Measurements from ENCODE around the gene COMT. TPM values are rescaled to one million over a fixed set of nuclear protein-coding genes. Genes with fewer than 3 reads are reported as not detected.

The COMT gene
- total RNA-seq, 1 experiment from 2014 or later: 196 TPM

DNA sequence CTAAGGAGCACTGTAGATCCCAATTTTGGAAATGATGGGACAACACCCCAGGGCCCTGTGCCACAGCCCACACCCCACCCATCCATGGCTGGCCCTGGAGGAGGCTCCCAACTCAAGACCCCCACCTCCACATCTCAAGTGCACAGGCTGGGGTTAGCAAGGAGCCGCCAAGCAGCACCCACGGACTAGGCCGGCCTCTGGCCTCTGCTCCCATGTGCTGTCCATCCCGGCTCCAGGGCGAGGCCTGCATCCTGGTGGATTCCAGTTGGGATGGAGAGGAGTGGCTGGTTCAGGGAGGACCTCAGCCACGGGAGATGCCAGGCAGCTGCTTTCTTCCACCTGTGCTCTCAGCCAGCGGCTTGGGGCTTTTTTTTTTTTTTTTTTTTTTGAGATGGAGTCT, 43.4 kb upstream of the COMT start:
- intact Hi-C loops (cut with micrococcal nuclease): no loop called here
- no peaks in the 10 kb centered on the region for H3K27me3 Mint-ChIP-seq (ENCODE audit: insufficient read depth, unreplicated experiment)
- no TSS peak for BruUV-seq (replicated peaks)
- TF ChIP-seq, protein P1, sequence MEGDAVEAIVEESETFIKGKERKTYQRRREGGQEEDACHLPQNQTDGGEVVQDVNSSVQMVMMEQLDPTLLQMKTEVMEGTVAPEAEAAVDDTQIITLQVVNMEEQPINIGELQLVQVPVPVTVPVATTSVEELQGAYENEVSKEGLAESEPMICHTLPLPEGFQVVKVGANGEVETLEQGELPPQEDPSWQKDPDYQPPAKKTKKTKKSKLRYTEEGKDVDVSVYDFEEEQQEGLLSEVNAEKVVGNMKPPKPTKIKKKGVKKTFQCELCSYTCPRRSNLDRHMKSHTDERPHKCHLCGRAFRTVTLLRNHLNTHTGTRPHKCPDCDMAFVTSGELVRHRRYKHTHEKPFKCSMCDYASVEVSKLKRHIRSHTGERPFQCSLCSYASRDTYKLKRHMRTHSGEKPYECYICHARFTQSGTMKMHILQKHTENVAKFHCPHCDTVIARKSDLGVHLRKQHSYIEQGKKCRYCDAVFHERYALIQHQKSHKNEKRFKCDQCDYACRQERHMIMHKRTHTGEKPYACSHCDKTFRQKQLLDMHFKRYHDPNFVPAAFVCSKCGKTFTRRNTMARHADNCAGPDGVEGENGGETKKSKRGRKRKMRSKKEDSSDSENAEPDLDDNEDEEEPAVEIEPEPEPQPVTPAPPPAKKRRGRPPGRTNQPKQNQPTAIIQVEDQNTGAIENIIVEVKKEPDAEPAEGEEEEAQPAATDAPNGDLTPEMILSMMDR (IDR thresholded peaks at IDR 0.05; ENCODE audit: unreplicated experiment): no peak
- CTCF ChIA-PET: interaction anchor here (0.6 to 2.1 kb wide), 3 partner anchors 12 to 169 kb away, joined by 3 to 10 read pairs (median 5); no protein-coding TSS in a partner anchor
- H3K27ac Mint-ChIP-seq (ENCODE audit: low read depth, unreplicated experiment): no peak overlapping the region
- H3K4me1 Mint-ChIP-seq (ENCODE audit: insufficient read depth, unreplicated experiment): no peaks in the 10 kb centered on the region
- H3K36me3 Mint-ChIP-seq (ENCODE audit: insufficient read depth, unreplicated experiment): peaks cover 23% of the 10 kb centered on the region
- no peaks in the 10 kb centered on the region for H3K9me3 Mint-ChIP-seq (ENCODE audit: unreplicated experiment)
- H3K4me3 Mint-ChIP-seq (ENCODE audit: unreplicated experiment): no peak overlapping the region
- DNase-seq (ENCODE audit: unreplicated experiment): no peak
- POLR2A ChIA-PET: no interaction called here

DNA sequence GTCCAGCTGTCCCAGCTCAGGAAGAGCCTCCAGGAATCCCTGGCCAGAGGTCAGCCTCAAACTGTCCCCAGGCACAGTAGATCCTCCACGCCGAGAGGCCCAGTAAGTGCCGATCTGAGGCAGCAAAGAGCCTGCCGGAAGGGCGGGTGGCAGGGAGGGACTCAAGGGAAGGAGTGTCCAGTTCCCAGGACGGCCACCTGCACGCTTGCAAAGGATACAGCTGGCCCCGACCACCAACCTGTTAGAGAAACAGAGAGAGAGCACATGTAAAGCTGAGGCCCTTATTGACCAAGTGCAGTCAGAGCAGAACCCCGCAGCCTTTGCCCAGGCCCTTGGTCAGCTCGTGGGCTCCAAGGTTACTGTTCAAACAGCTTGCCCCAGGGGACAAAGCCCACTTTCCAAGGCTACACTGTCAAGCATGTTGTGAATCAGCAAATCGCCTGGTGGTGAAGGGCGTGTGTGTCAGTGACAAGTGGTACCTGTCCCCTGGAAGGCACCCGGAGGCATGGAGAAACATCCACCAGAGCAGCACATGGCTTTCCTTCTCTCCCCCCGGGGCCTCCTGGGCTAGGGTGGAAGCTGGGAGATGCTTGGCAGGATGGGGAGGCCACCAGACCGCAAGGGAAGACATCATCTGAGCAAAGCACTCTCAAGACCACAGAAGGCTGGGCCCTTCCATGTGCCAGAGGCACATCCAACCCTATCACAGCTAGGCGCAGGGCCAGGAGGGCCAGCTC, 42.6 kb upstream of the COMT start:
- Mint-ChIP-seq H3K9me3 (ENCODE audit: unreplicated experiment) (no peaks in the 10 kb centered on the region), H3K4me1 (ENCODE audit: insufficient read depth, unreplicated experiment) (no peaks in the 10 kb centered on the region), H3K27ac (ENCODE audit: low read depth, unreplicated experiment) (no peak overlapping the region), H3K4me3 (ENCODE audit: unreplicated experiment) (no peak overlapping the region), H3K36me3 (ENCODE audit: insufficient read depth, unreplicated experiment) (peaks cover 20% of the 10 kb centered on the region), H3K27me3 (ENCODE audit: insufficient read depth, unreplicated experiment) (no peaks in the 10 kb centered on the region)
- ChIA-PET CTCF (interaction anchor here (0.6 to 4.0 kb wide), 5 partner anchors 11 to 169 kb away, joined by 3 to 19 read pairs (median 5); no protein-coding TSS in a partner anchor), POLR2A (interaction anchor here (1.3 kb wide), 1 partner anchor 75 kb away, joined by 3 read pairs; no protein-coding TSS in a partner anchor)
- no TSS peak for BruUV-seq (replicated peaks)
- intact Hi-C loops (cut with micrococcal nuclease): no loop called here
- TF ChIP-seq, protein P1 (IDR thresholded peaks at IDR 0.05; ENCODE audit: unreplicated experiment): no peak
- DNase-seq (ENCODE audit: unreplicated experiment): no peak

DNA sequence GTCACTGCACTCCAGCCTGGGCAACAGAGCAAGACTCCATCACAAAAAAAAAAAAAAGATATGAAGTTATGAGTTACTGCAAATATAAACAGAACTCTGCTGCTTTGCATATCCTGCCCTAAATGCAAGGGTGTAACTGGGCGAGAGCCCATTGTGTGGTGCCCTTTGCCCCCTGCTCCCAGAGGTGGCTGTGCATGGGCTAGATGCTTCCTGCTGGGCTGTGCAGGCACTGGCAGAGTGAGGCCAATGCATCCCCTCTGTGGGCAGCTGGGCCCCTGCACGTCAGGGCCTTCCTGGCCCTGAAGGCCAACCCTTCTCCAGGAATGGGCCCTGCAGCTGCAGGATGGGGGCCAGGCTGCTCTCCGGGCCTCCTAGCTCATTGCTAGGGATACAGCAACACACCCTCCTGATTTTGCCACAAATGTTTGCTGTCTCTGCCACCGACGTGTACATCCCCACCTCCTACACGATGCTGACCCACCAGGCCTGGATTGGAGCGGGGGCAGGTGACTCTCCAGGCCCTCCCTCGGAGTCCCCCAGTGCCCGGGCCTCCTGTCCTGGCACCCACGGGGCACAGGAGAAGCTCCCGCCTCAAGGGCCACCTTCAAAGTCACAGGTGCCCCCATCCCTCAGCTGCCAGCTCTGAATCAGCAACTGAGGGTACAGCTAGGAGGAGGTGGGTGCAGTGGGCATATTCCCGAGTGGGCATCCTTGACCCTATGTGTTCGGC, 40.7 kb upstream of the COMT start:
- H3K9me3 Mint-ChIP-seq (ENCODE audit: unreplicated experiment): no peaks in the 10 kb centered on the region
- no peak overlapping the region for H3K4me3 Mint-ChIP-seq (ENCODE audit: unreplicated experiment)
- no TSS peak for BruUV-seq (replicated peaks)
- H3K36me3 Mint-ChIP-seq (ENCODE audit: insufficient read depth, unreplicated experiment): peaks cover 9% of the 10 kb centered on the region
- intact Hi-C loops (cut with micrococcal nuclease): no loop called here
- no peaks in the 10 kb centered on the region for H3K27me3 Mint-ChIP-seq (ENCODE audit: insufficient read depth, unreplicated experiment)
- H3K4me1 Mint-ChIP-seq (ENCODE audit: insufficient read depth, unreplicated experiment): no peaks in the 10 kb centered on the region
- DNase-seq (ENCODE audit: unreplicated experiment): no peak
- POLR2A ChIA-PET: no interaction called here
- CTCF ChIA-PET: interaction anchor here (0.6 to 4.0 kb wide), 8 partner anchors 9 to 233 kb away, joined by 3 to 19 read pairs (median 4); no protein-coding TSS in a partner anchor
- TF ChIP-seq, protein P1 (IDR thresholded peaks at IDR 0.05; ENCODE audit: unreplicated experiment): no peak
- H3K27ac Mint-ChIP-seq (ENCODE audit: low read depth, unreplicated experiment): no peak overlapping the region

DNA sequence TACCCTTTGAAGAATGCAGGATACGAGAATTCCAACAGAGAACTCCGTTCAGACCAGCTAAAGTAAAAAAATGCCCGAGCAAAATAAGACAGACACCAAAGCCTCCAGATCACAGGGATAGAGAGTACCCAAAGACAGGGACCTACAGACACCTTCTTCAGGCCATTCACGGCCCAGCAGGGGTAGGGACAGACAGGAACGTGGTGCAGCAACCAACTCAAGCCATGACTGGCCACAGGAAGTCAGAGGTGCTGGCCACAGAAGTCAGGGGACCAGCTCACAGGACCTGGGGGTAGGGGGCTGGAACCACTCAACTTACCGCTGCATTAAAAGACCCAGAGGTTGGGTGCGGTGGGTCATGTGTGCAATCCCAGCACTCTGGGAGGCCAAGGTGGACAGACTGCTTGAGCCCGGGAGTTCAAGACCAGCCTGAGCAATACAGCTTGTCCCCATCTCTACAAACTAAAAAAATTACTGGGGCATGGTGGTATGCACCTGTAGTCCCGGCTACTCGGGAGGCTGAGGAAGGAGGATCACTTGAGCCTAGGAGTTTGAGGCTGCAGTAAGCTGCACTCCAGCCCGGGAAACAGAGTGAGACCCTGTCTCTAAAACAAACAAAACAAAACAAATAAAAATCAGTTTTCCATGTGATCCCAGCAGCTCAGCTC, 39.9 kb upstream of the COMT start:
- H3K4me3 Mint-ChIP-seq (ENCODE audit: unreplicated experiment): no peak overlapping the region
- H3K4me1 Mint-ChIP-seq (ENCODE audit: insufficient read depth, unreplicated experiment): no peaks in the 10 kb centered on the region
- H3K36me3 Mint-ChIP-seq (ENCODE audit: insufficient read depth, unreplicated experiment): peaks cover 8% of the 10 kb centered on the region
- TF ChIP-seq, protein P1 (IDR thresholded peaks at IDR 0.05; ENCODE audit: unreplicated experiment): no peak
- CTCF ChIA-PET: interaction anchor here (0.6 to 4.0 kb wide), 7 partner anchors 8 to 234 kb away, joined by 3 to 19 read pairs (median 5); no protein-coding TSS in a partner anchor
- H3K27me3 Mint-ChIP-seq (ENCODE audit: insufficient read depth, unreplicated experiment): no peaks in the 10 kb centered on the region
- no peaks in the 10 kb centered on the region for H3K9me3 Mint-ChIP-seq (ENCODE audit: unreplicated experiment)
- BruUV-seq (replicated peaks): no TSS peak
- no peak for DNase-seq (ENCODE audit: unreplicated experiment)
- no peak overlapping the region for H3K27ac Mint-ChIP-seq (ENCODE audit: low read depth, unreplicated experiment)
- POLR2A ChIA-PET: no interaction called here
- intact Hi-C loops (cut with micrococcal nuclease): no loop called here

All from MCF 10A (cell line).